ENCODE results near the gene ISL2. TPM values are rescaled to one million over a fixed set of nuclear protein-coding genes. Genes with fewer than 3 reads are reported as not detected.

Gene ISL2
- polyA plus RNA-seq, 3 donors = 0.40 to 2.3 (median 0.52) TPM

GRCh38 chr15:76360416-76360815 is 23.8 kb downstream of the ISL2 start:
- intact Hi-C loops (cut with micrococcal nuclease) = no loop called here
- no peaks in the 10 kb centered on the region for H3K4me1 ChIP-seq (ENCODE audit: control insufficient read depth in 1 of 2, insufficient read depth in 2 of 2, low read length in 2 of 2)
- no peaks in the 10 kb centered on the region for H3K27me3 ChIP-seq (ENCODE audit: control insufficient read depth in 2 of 2, insufficient read depth in 2 of 2, low read length in 2 of 2)
- H3K9ac ChIP-seq (ENCODE audit: insufficient read depth, low read length, poor library complexity, severe bottlenecking) = no peak overlapping the region
- Mint-ChIP-seq H3K9me3 (peaks cover 0 to 2% (median 0%) of the 10 kb centered on the region in 7 donors), H3K36me3 (peaks cover 5 to 9% of the 10 kb centered on the region in 2 donors), H3K27me3 (ENCODE audit: low read depth in 3 of 3) (peaks cover 0 to 6% (median 0%) of the 10 kb centered on the region in 3 donors), H3K4me1 (no peaks in the 10 kb centered on the region), H3K4me3 (no peak overlapping the region), H3K27ac (no peak overlapping the region)
- H2AFZ ChIP-seq (ENCODE audit: insufficient read depth, low read depth, low read length, poor library complexity, severe bottlenecking) = no peak overlapping the region
- no peak for TF ChIP-seq CTCF (IDR thresholded peaks at IDR 0.05)
- no peak overlapping the region for H3K4me2 ChIP-seq (replicated peaks; ENCODE audit: extremely low read depth, low read length, poor library complexity, severe bottlenecking)
- no peak for DNase-seq
- H3K36me3 ChIP-seq (replicated peaks in 1 of 2; ENCODE audit: control insufficient read depth in 1 of 2, insufficient read depth in 2 of 2, low read length in 2 of 2) = no peaks in the 10 kb centered on the region
- H3K27ac ChIP-seq (ENCODE audit: low read depth in 1 of 2, low read length in 2 of 2) = no peak overlapping the region
- no peaks in the 10 kb centered on the region for H4K20me1 ChIP-seq (ENCODE audit: insufficient read depth, low read length)
- no peaks in the 10 kb centered on the region for H3K9me3 ChIP-seq (replicated peaks in 1 of 2; ENCODE audit: control insufficient read depth in 1 of 2, insufficient read depth in 1 of 2, low read length in 2 of 2)
- H3K79me2 ChIP-seq (ENCODE audit: insufficient read depth, low read length) = no peaks in the 10 kb centered on the region
- 100% methylated on average over 1 of the region's 3 CpGs for WGBS (ENCODE audit: insufficient coverage)
- H3K4me3 ChIP-seq (replicated peaks in 1 of 3; ENCODE audit: low read depth in 2 of 3, low read length in 3 of 3) = no peak overlapping the region

GRCh38 chr15:76363251-76363650 is 26.7 kb downstream of the ISL2 start:
- Histone ChIP-seq H3K79me2 (ENCODE audit: insufficient read depth, low read length) (no peaks in the 10 kb centered on the region), H3K9ac (ENCODE audit: insufficient read depth, low read length, poor library complexity, severe bottlenecking) (no peak overlapping the region), H4K20me1 (ENCODE audit: insufficient read depth, low read length) (no peaks in the 10 kb centered on the region), H3K4me1 (ENCODE audit: control insufficient read depth in 1 of 2, insufficient read depth in 2 of 2, low read length in 2 of 2) (no peaks in the 10 kb centered on the region), H3K27me3 (ENCODE audit: control insufficient read depth in 2 of 2, insufficient read depth in 2 of 2, low read length in 2 of 2) (no peaks in the 10 kb centered on the region), H3K36me3 (replicated peaks in 1 of 2; ENCODE audit: control insufficient read depth in 1 of 2, insufficient read depth in 2 of 2, low read length in 2 of 2) (no peaks in the 10 kb centered on the region), H3K4me2 (replicated peaks; ENCODE audit: extremely low read depth, low read length, poor library complexity, severe bottlenecking) (no peak overlapping the region), H2AFZ (ENCODE audit: insufficient read depth, low read depth, low read length, poor library complexity, severe bottlenecking) (no peak overlapping the region), H3K27ac (ENCODE audit: low read depth in 1 of 2, low read length in 2 of 2) (no peak overlapping the region), H3K4me3 (replicated peaks in 1 of 3; ENCODE audit: low read depth in 2 of 3, low read length in 3 of 3) (no peak overlapping the region), H3K9me3 (replicated peaks in 1 of 2; ENCODE audit: control insufficient read depth in 1 of 2, insufficient read depth in 1 of 2, low read length in 2 of 2) (no peaks in the 10 kb centered on the region)
- H3K4me3 Mint-ChIP-seq = no peak overlapping the region
- no peak for TF ChIP-seq CTCF (IDR thresholded peaks at IDR 0.05)
- no peak overlapping the region for H3K27ac Mint-ChIP-seq
- no peaks in the 10 kb centered on the region for H3K4me1 Mint-ChIP-seq
- DNase-seq = no peak
- intact Hi-C loops (cut with micrococcal nuclease) = no loop called here
- peaks cover 7 to 8% of the 10 kb centered on the region in 2 donors for H3K36me3 Mint-ChIP-seq
- peaks cover 0 to 2% (median 0%) of the 10 kb centered on the region in 7 donors for H3K9me3 Mint-ChIP-seq
- 100% methylated on average over 1 of the region's 2 CpGs for WGBS (ENCODE audit: insufficient coverage)
- H3K27me3 Mint-ChIP-seq (ENCODE audit: low read depth in 3 of 3) = no peaks in the 10 kb centered on the region
